GM19240 (cell line): ENCODE data around the gene C4orf51.
A peak's percentile ranks its signal among the peaks of the same experiment; 100 is the strongest.

ENCODE experiments used
- DNase-seq: peaks from one replicate; pipeline ENCODE4 v3.0.0; 2011; ENCODE audit warnings: low spot score; ENCODE audit not compliant: insufficient read length

The C4orf51 gene

GRCh38 chr4:145709336-145709735, 29.4 kb downstream of the C4orf51 start:
- no peak for DNase-seq

- no peak for DNase-seq
These were observed 29.9 kb downstream of the C4orf51 start for GRCh38 chr4:145709843-145710242.

- DNase-seq = no peak
These were observed 36.3 kb downstream of the C4orf51 start for GRCh38 chr4:145716200-145716599.

GRCh38 chr4:145716661-145717200, 36.8 kb downstream of the C4orf51 start:
- no peak for DNase-seq

GRCh38 chr4:145719752-145720624, 40.0 kb downstream of the C4orf51 start:
- DNase-seq = no peak

- DNase-seq = no peak
These were observed 40.7 kb downstream of the C4orf51 start for GRCh38 chr4:145720656-145721055.

GRCh38 chr4:145722561-145722960, 42.6 kb downstream of the C4orf51 start:
- no peak for DNase-seq

GRCh38 chr4:145723336-145723735, 43.4 kb downstream of the C4orf51 start:
- no peak for DNase-seq

- no peak for DNase-seq
These were observed 50.1 kb downstream of the C4orf51 start for GRCh38 chr4:145730026-145730425.

GRCh38 chr4:145731028-145731427, 51.1 kb downstream of the C4orf51 start:
- DNase-seq = no peak

- DNase-seq = no peak
These were observed 52.3 kb downstream of the C4orf51 start for GRCh38 chr4:145732001-145732815.

GRCh38 chr4:145732895-145733880, 53.2 kb downstream of the C4orf51 start:
- DNase-seq = peak; percentile 81

GRCh38 chr4:145734031-145734430, 54.1 kb downstream of the C4orf51 start:
- no peak for DNase-seq

- DNase-seq = no peak
These were observed 54.8 kb downstream of the C4orf51 start for GRCh38 chr4:145734576-145735346.

- no peak for DNase-seq
These were observed 55.4 kb downstream of the C4orf51 start for GRCh38 chr4:145735347-145735675.

GRCh38 chr4:145735827-145736226, 55.9 kb downstream of the C4orf51 start:
- DNase-seq = no peak

GRCh38 chr4:145736241-145736831, 56.4 kb downstream of the C4orf51 start:
- no peak for DNase-seq

- no peak for DNase-seq
These were observed 59.9 kb downstream of the C4orf51 start for GRCh38 chr4:145739845-145740244.

GRCh38 chr4:145740806-145741205, 60.9 kb downstream of the C4orf51 start:
- no peak for DNase-seq

- no peak for DNase-seq
These were observed 63.7 kb downstream of the C4orf51 start for GRCh38 chr4:145743641-145744040.
